ENCODE results near the gene RSPH6A. TPM values are rescaled to one million over a fixed set of nuclear protein-coding genes. Genes with fewer than 3 reads are reported as not detected.

RSPH6A gene
- total RNA-seq, 1 donor from 2014 or later = 0.61 TPM

GRCh38 chr19:45779231-45780145, 35.6 kb downstream of the RSPH6A start:
- peak; percentile 74 for TF ChIP-seq CTCF (IDR thresholded peaks at IDR 0.05; ENCODE audit: partially characterized antibody, unreplicated experiment)
- no peak overlapping the region for H3K27ac Mint-ChIP-seq (ENCODE audit: unreplicated experiment)
- H3K27me3 Mint-ChIP-seq (ENCODE audit: unreplicated experiment) = peaks cover 10% of the 10 kb centered on the region
- H3K4me1 Mint-ChIP-seq (ENCODE audit: low read depth, unreplicated experiment) = peaks cover 12% of the 10 kb centered on the region
- H3K9me3 Mint-ChIP-seq (ENCODE audit: unreplicated experiment) = peaks cover 3% of the 10 kb centered on the region
- H3K4me3 Mint-ChIP-seq (ENCODE audit: unreplicated experiment) = peak overlapping the region; percentile 91
- H3K36me3 Mint-ChIP-seq (ENCODE audit: unreplicated experiment) = no peaks in the 10 kb centered on the region
- DNase-seq = peak; percentile 94

- Mint-ChIP-seq H3K4me3 (ENCODE audit: unreplicated experiment) (peak overlapping the region; percentile 91), H3K27me3 (ENCODE audit: unreplicated experiment) (peaks cover 12% of the 10 kb centered on the region), H3K27ac (ENCODE audit: unreplicated experiment) (no peak overlapping the region), H3K4me1 (ENCODE audit: low read depth, unreplicated experiment) (peaks cover 7% of the 10 kb centered on the region), H3K9me3 (ENCODE audit: unreplicated experiment) (peaks cover 3% of the 10 kb centered on the region), H3K36me3 (ENCODE audit: unreplicated experiment) (no peaks in the 10 kb centered on the region)
- no peak for DNase-seq
- no peak for TF ChIP-seq CTCF (IDR thresholded peaks at IDR 0.05; ENCODE audit: partially characterized antibody, unreplicated experiment)
Observed at GRCh38 chr19:45778010-45778661, 37.0 kb downstream of the RSPH6A start.

GRCh38 chr19:45777395-45777961, 37.6 kb downstream of the RSPH6A start:
- Mint-ChIP-seq H3K27ac (ENCODE audit: unreplicated experiment) (no peak overlapping the region), H3K4me1 (ENCODE audit: low read depth, unreplicated experiment) (peaks cover 6% of the 10 kb centered on the region), H3K9me3 (ENCODE audit: unreplicated experiment) (peaks cover 5% of the 10 kb centered on the region), H3K36me3 (ENCODE audit: unreplicated experiment) (no peaks in the 10 kb centered on the region), H3K27me3 (ENCODE audit: unreplicated experiment) (peaks cover 12% of the 10 kb centered on the region), H3K4me3 (ENCODE audit: unreplicated experiment) (no peak overlapping the region)
- no peak for TF ChIP-seq CTCF (IDR thresholded peaks at IDR 0.05; ENCODE audit: partially characterized antibody, unreplicated experiment)
- DNase-seq = no peak

DNA sequence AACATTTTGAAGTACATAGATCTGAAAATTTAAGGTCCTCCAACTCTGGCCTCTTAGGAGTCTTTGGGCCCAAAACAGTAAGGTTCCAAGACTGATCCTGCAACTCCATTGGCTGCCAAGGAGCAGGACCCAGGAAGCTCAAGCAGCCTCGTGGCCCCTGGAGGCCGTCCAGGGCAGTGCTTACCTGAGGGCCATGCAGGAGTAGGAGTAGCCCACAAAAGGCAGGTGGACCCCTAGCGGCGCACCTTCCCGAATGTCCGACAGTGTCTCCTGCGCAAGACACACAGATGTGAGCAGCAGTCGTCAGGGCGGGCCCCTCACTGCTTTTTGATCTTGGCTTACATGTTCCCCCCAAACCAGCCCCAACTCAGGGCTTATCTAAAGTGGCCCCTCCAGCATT, 40.3 kb downstream of the RSPH6A start:
- Mint-ChIP-seq H3K27ac (ENCODE audit: unreplicated experiment) (no peak overlapping the region), H3K27me3 (ENCODE audit: unreplicated experiment) (peaks cover 19% of the 10 kb centered on the region), H3K36me3 (ENCODE audit: unreplicated experiment) (no peaks in the 10 kb centered on the region), H3K4me1 (ENCODE audit: low read depth, unreplicated experiment) (peaks cover 5% of the 10 kb centered on the region), H3K9me3 (ENCODE audit: unreplicated experiment) (peaks cover 16% of the 10 kb centered on the region), H3K4me3 (ENCODE audit: unreplicated experiment) (no peak overlapping the region)
- no peak for DNase-seq
- no peak for TF ChIP-seq CTCF (IDR thresholded peaks at IDR 0.05; ENCODE audit: partially characterized antibody, unreplicated experiment)

All from glutamatergic neuron (in vitro differentiated cells).